ENCODE measurements around the gene ZNF778. TPM values are rescaled to one million over a fixed set of nuclear protein-coding genes. Genes with fewer than 3 reads are reported as not detected.
"Not testable (repeated sequence)": the region's sequence is repeated elsewhere in the genome, so short reads cannot be mapped to it uniquely, and the experiment has no call there.

The ZNF778 gene
- total RNA-seq, 1 donor from 2014 or later, result 10.3 TPM

DNA sequence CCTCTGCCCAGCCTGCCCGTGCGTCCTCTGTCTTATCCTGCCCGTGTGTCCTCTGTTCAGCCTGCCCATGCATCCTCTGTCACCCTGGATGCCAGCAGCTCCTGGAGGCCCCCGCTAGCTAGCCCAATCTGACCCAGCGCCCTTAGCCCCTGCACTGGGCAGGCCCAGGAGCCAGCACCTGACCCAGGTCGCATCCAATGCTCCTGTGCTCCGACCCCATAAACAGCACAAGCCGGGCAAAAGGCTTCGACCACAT lies 32.9 kb upstream of the ZNF778 start:
- Histone ChIP-seq H3K4me3 (ENCODE audit: low read depth, low read length) (no peak overlapping the region), H3K36me3 (ENCODE audit: control insufficient read depth, insufficient read depth, low read length) (no peaks in the 10 kb centered on the region), H3K27me3 (ENCODE audit: control insufficient read depth, insufficient read depth, low read length) (peaks cover 2% of the 10 kb centered on the region)
- FAIRE-seq, result no peak
- TF ChIP-seq, protein P1, sequence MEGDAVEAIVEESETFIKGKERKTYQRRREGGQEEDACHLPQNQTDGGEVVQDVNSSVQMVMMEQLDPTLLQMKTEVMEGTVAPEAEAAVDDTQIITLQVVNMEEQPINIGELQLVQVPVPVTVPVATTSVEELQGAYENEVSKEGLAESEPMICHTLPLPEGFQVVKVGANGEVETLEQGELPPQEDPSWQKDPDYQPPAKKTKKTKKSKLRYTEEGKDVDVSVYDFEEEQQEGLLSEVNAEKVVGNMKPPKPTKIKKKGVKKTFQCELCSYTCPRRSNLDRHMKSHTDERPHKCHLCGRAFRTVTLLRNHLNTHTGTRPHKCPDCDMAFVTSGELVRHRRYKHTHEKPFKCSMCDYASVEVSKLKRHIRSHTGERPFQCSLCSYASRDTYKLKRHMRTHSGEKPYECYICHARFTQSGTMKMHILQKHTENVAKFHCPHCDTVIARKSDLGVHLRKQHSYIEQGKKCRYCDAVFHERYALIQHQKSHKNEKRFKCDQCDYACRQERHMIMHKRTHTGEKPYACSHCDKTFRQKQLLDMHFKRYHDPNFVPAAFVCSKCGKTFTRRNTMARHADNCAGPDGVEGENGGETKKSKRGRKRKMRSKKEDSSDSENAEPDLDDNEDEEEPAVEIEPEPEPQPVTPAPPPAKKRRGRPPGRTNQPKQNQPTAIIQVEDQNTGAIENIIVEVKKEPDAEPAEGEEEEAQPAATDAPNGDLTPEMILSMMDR (IDR thresholded peaks at IDR 0.05; ENCODE audit: insufficient read depth, low read length, severe bottlenecking), result no peak
- no peak for DNase-seq (ENCODE audit: low read depth)

DNA sequence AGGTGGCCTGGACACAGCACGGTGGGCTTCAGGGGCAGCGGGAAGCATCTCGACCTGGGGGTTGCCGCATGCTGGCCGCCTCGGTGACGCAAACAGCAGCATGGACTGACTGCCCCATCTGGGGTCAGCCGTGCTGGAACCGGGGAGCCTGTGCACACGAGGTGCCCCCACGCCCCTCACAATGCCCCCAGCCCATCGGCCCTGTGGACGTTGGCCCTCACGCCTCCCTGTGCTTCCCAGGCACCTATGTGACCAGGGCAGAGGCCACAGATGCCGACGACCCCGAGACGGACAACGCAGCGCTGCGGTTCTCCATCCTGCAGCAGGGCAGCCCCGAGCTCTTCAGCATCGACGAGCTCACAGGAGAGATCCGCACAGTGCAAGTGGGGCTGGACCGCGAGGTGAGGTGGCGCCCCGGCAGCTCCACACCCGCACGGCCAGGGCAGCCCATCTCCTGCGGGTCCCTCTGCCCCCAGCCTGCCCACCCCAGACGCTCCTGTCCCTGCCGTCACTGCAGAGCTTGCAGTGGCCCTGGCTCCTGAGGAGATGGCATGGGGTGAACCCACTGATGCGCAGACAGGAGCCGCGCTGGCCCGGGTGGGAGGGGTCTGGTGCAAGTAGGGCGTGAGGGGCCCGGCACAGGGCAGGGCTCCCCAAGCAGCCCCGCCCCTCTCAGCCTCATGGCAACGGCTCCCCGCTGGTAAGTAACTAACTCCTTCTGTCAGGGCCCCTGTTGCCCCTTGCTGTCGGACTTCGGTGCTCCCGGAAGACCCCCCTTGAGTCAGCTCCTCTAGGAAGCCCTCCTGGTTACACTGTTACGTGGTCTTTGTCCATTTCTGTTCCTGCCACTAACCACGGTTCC lies 32.3 kb upstream of the ZNF778 start:
- TF ChIP-seq, protein P1 (IDR thresholded peaks at IDR 0.05; ENCODE audit: insufficient read depth, low read length, severe bottlenecking), result no peak

DNA sequence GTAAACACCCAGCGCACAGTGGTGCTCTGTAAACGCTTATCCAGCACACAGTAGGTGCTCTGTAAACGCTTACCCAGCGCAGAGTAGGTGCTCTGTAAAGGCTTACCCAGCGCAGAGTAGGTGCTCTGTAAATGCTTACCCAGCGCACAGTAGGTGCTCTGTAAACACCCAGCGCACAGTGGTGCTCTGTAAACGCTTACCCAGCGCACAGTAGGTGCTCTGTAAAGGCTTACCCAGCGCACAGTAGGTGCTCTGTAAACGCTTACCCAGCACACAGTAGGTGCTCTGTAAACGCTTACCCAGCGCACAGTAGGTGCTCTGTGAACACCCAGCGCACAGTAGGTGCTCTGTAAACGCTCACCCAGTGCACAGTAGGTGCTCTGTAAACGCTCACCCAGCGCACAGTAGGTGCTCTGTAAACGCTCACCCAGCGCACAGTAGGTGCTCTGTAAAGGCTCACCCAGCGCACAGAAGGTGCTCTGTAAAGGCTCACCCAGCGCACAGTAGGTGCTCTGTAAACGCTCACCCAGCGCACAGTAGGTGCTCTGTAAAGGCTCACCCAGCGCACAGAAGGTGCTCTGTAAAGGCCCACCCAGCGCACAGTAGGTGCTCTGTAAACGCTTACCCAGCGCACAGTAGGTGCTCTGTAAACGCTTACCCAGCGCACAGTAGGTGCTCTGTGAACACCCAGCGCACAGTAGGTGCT lies 31.5 kb upstream of the ZNF778 start:
- H3K27me3 ChIP-seq (ENCODE audit: control insufficient read depth, insufficient read depth, low read length); DNase-seq (ENCODE audit: low read depth); H3K36me3 ChIP-seq (ENCODE audit: control insufficient read depth, insufficient read depth, low read length); FAIRE-seq; H3K4me3 ChIP-seq (ENCODE audit: low read depth, low read length): not testable (repeated sequence)

More for the DNA sequence above, 32.3 kb upstream of the ZNF778 start:
- Histone ChIP-seq H3K4me3 (ENCODE audit: low read depth, low read length) (no peak overlapping the region), H3K36me3 (ENCODE audit: control insufficient read depth, insufficient read depth, low read length) (no peaks in the 10 kb centered on the region), H3K27me3 (ENCODE audit: control insufficient read depth, insufficient read depth, low read length) (peaks cover 2% of the 10 kb centered on the region)
- no peak for FAIRE-seq
- DNase-seq (ENCODE audit: low read depth), result no peak

DNA sequence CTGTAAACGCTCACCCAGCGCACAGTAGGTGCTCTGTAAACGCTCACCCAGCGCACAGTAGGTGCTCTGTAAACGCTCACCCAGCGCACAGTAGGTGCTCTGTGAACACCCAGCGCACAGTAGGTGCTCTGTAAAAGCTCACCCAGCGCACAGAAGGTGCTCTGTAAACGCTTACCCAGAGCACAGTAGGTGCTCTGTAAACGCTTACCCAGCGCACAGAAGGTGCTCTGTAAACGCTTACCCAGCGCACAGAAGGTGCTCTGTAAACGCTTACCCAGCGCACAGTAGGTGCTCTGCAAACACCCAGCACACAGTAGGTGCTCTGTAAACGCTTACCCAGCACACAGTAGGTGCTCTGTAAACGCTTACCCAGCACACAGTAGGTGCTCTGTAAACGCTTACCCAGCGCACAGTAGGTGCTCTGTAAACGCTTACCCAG lies 30.9 kb upstream of the ZNF778 start:
- H3K27me3 ChIP-seq (ENCODE audit: control insufficient read depth, insufficient read depth, low read length); H3K36me3 ChIP-seq (ENCODE audit: control insufficient read depth, insufficient read depth, low read length); FAIRE-seq; H3K4me3 ChIP-seq (ENCODE audit: low read depth, low read length); DNase-seq (ENCODE audit: low read depth): not testable (repeated sequence)

DNA sequence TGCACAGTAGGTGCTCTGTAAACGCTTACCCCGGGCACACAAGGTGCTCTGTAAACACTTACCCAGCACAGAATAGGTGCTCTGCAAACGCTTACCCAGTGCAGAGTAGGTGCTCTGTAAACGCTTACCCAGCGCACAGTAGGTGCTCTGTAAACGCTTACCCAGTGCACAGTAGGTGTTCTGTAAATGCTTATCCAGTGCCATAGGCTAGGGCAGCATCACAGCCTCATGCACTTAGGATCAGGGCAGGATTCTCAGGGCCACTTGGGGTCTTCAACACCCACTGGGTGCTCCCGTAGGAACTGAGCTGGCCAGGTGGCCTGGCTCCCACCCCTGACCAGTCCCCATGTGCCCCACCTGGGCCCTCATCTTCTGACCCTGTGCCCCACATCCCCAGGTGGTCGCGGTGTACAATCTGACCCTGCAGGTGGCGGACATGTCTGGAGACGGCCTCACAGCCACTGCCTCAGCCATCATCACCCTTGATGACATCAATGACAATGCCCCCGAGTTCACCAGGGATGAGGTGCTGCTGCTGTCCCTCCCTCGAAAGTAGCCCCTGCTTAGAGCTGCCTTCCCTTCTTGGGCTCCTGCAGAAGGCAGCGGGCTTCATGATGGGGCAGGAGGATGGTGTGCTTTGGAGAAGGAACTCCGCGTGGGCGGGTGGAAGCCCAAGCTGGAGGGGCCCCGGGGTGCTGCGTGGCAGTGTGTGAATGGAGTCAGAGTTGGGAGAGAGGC lies 30.3 kb upstream of the ZNF778 start:
- peaks cover 5% of the 10 kb centered on the region for H3K27me3 ChIP-seq (ENCODE audit: control insufficient read depth, insufficient read depth, low read length)
- FAIRE-seq (no peak), DNase-seq (ENCODE audit: low read depth) (no peak)
- TF ChIP-seq, protein P1 (IDR thresholded peaks at IDR 0.05; ENCODE audit: insufficient read depth, low read length, severe bottlenecking), result no peak
- H3K36me3 ChIP-seq (ENCODE audit: control insufficient read depth, insufficient read depth, low read length), result no peaks in the 10 kb centered on the region
- H3K4me3 ChIP-seq (ENCODE audit: low read depth, low read length), result no peak overlapping the region

DNA sequence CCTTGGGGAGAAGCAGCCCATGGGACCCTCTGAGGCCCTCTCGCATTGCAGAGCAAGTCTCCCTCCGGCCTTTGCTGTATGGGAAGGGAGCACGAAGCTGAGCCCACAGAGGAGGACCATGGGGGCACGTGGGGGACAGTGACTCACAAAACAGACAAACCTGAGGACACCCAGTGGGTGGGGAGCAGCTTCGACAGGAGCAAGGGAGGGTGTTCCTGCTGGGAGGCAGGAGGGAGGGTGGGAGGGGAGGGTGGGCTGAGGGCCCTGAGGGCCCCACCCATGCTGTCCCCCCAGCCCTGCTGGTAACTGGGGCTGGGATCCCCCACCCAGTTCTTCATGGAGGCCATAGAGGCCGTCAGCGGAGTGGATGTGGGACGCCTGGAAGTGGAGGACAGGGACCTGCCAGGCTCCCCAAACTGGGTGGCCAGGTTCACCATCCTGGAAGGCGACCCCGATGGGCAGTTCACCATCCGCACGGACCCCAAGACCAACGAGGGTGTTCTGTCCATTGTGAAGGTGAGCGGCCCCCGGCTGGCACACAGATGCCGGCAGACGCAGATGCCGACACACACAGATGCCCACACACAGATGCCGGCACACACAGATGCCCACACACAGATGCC lies 29.6 kb upstream of the ZNF778 start:
- Histone ChIP-seq H3K36me3 (ENCODE audit: control insufficient read depth, insufficient read depth, low read length) (no peaks in the 10 kb centered on the region), H3K27me3 (ENCODE audit: control insufficient read depth, insufficient read depth, low read length) (peaks cover 5% of the 10 kb centered on the region), H3K4me3 (ENCODE audit: low read depth, low read length) (no peak overlapping the region)
- TF ChIP-seq, protein P1 (IDR thresholded peaks at IDR 0.05; ENCODE audit: insufficient read depth, low read length, severe bottlenecking), result no peak
- FAIRE-seq (no peak), DNase-seq (ENCODE audit: low read depth) (no peak)

DNA sequence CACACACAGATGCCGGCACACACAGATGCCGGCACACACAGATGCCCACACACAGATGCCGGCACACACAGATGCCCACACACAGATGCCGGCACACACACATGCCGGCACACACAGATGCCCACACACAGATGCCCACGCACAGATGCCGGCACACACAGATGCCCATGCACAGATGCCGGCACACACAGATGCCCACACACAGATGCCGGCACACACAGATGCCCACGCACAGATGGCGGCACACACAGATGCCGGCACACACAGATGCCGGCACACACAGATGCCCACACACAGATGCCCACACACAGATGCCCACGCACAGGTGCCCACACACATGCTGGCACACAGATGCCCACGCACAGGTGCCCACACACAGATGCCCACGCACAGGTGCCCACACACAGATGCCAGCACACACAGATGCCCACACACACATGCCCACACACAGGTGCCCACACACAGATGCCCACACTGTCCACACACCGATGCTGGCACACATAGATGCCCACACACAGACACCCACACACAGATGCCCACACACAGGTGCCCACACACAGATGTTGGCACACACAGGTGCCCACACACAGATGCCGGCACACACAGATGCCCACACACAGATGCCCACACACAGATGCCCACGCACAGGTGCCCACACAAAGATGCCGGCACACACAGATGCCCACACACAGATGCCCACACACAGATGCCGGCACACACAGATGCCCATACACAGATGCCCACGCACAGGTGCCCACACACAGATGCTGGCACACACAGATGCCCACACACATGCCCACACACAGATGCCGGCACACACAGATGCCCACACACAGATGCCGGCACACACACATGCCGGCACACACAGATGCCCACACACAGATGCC lies 28.8 kb upstream of the ZNF778 start:
- not testable (repeated sequence) for DNase-seq (ENCODE audit: low read depth); H3K36me3 ChIP-seq (ENCODE audit: control insufficient read depth, insufficient read depth, low read length); FAIRE-seq; H3K27me3 ChIP-seq (ENCODE audit: control insufficient read depth, insufficient read depth, low read length); H3K4me3 ChIP-seq (ENCODE audit: low read depth, low read length)

Data from bronchial epithelial cell (primary cell).